ENCODE results near the gene SPEN. TPM values are rescaled to one million over a fixed set of nuclear protein-coding genes. Genes with fewer than 3 reads are reported as not detected.
A peak's percentile ranks its signal among the peaks of the same experiment; 100 is the strongest.

The SPEN gene
- total RNA-seq, 1 experiment from 2014 or later: 44.2 TPM

DNA sequence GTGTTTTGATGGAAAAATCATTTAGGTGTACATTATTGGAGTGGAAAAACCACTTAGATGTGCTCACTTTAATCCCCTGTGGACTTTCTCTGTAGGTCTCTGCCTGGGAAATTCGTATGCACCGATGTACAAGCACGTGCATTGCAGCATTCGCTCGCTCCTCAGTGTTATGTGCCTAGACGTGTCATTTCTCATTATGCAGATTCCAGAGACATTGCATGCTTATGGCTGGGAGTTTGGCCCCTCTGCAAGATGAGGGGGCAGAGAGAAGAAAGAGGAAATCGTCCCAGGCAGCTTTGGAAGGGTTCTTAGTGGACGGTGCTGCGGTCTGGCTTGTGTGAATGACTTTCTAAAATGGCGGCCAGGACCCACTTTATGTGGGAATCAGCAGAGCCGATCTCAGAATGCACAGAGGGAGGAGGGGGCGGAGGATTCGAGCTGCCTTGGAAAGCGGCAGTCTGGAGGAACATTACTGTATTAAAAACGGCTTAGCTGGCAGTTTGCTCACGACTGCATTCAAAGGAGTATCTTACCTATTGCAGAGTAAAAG lies 2.3 kb downstream of the SPEN start:
- H3K27ac Mint-ChIP-seq (ENCODE audit: low read depth, unreplicated experiment): peak overlapping the region; percentile 97
- peak; percentile 73 for DNase-seq (ENCODE audit: unreplicated experiment)
- H3K36me3 Mint-ChIP-seq (ENCODE audit: insufficient read depth, unreplicated experiment): peaks cover 6% of the 10 kb centered on the region
- ChIA-PET CTCF (interaction anchor here (0.6 to 1.2 kb wide), 4 partner anchors 12 to 514 kb away, joined by 3 to 4 read pairs (median 3); no protein-coding TSS in a partner anchor), POLR2A (interaction anchor here (0.6 to 9.0 kb wide), 46 partner anchors 8 to 1054 kb away, joined by 3 to 283 read pairs (median 6); partner anchors contain the start of genes CPLANE2, DDI2 and ZBTB17)
- H3K4me1 Mint-ChIP-seq (ENCODE audit: insufficient read depth, unreplicated experiment): peaks cover 23% of the 10 kb centered on the region
- no peaks in the 10 kb centered on the region for H3K27me3 Mint-ChIP-seq (ENCODE audit: insufficient read depth, unreplicated experiment)
- H3K4me3 Mint-ChIP-seq (ENCODE audit: unreplicated experiment): peak overlapping the region; percentile 82
- BruUV-seq (replicated peaks): no TSS peak
- TF ChIP-seq, protein P1, sequence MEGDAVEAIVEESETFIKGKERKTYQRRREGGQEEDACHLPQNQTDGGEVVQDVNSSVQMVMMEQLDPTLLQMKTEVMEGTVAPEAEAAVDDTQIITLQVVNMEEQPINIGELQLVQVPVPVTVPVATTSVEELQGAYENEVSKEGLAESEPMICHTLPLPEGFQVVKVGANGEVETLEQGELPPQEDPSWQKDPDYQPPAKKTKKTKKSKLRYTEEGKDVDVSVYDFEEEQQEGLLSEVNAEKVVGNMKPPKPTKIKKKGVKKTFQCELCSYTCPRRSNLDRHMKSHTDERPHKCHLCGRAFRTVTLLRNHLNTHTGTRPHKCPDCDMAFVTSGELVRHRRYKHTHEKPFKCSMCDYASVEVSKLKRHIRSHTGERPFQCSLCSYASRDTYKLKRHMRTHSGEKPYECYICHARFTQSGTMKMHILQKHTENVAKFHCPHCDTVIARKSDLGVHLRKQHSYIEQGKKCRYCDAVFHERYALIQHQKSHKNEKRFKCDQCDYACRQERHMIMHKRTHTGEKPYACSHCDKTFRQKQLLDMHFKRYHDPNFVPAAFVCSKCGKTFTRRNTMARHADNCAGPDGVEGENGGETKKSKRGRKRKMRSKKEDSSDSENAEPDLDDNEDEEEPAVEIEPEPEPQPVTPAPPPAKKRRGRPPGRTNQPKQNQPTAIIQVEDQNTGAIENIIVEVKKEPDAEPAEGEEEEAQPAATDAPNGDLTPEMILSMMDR (IDR thresholded peaks at IDR 0.05; ENCODE audit: unreplicated experiment): no peak
- intact Hi-C loops (cut with micrococcal nuclease): loop anchor here (1.0 to 5.0 kb wide), 5 partner anchors 35 to 99 kb away; no protein-coding TSS in a partner anchor
- H3K9me3 Mint-ChIP-seq (ENCODE audit: unreplicated experiment): no peaks in the 10 kb centered on the region

DNA sequence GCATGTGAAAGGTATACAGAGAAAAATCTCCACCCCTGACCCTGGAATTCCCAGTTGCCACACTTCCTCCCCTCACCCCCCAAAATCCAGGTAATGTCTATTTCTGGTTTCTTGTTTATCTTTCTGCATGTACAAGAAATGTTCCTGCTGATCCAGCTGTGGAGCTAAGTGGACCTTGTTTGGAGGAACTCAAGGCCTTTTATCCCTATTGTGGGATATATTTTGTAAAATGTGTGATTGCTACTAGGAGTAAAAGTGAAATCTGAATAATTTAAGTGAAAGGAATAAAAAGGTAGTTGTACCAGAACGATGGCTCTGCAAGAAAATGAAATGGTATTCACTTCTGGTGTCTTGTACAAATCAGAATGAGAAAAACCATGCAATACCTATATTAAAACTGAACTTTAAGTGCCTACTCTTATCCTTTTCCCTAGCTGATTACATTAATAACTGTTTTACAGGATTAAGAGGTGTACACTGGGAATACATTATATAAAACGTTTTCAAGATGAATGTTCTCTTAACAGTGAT lies 3.0 kb downstream of the SPEN start:
- Mint-ChIP-seq H3K27ac (ENCODE audit: low read depth, unreplicated experiment) (peak overlapping the region; percentile 97), H3K27me3 (ENCODE audit: insufficient read depth, unreplicated experiment) (no peaks in the 10 kb centered on the region), H3K4me1 (ENCODE audit: insufficient read depth, unreplicated experiment) (peaks cover 23% of the 10 kb centered on the region), H3K4me3 (ENCODE audit: unreplicated experiment) (peak overlapping the region; percentile 82), H3K36me3 (ENCODE audit: insufficient read depth, unreplicated experiment) (peaks cover 6% of the 10 kb centered on the region), H3K9me3 (ENCODE audit: unreplicated experiment) (no peaks in the 10 kb centered on the region)
- intact Hi-C loops (cut with micrococcal nuclease): loop anchor here (2.0 kb wide), 1 partner anchor 98 kb away; no protein-coding TSS in a partner anchor
- CTCF ChIA-PET: interaction anchor here (0.7 to 1.2 kb wide), 2 partner anchors 11 to 29 kb away, joined by 3 to 4 read pairs; no protein-coding TSS in a partner anchor
- POLR2A ChIA-PET: interaction anchor here (0.6 to 9.0 kb wide), 31 partner anchors 9 to 1053 kb away, joined by 3 to 283 read pairs (median 6); partner anchors contain the start of genes CPLANE2 and ZBTB17
- DNase-seq (ENCODE audit: unreplicated experiment): peak; percentile 49
- TF ChIP-seq, protein P1 (IDR thresholded peaks at IDR 0.05; ENCODE audit: unreplicated experiment): no peak
- no TSS peak for BruUV-seq (replicated peaks)

DNA sequence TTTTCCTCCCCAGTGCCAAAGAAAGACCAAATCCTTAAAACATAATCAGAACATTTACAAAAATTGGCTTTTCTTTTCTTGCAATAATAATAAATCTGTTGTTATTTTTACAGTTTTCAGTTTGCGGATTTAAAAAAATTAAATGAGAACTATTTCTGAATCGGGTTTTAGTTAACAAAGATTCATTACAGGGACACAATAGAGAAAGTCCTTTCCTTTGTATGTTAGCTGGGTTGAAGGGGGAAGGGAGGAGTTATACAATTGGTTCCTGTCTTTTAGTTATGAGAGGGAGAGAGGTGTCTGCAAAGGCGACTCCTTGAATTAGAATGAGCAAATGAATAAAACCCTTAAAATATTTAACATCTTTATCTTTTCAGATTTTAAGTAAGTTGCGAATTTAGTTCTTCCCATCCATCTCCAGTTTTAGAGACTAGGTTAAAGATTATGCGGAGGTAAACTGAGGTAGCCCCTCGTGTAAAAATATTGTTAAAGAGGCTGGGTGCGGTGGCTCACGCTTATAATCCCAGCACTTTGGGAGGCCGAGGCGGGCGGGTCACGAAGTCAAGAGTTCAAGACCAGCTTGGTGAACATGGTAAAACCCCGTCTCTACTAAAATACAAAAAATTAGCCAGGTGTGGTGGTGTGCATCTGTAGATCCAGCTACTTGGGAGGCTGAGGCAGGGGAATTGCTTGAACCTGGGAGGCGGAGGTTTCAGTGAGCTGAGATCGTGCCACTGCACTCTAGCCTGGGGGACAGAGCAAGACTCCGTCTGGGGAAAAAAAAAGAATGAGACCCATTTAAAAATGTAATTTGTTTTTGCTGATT lies 3.9 kb downstream of the SPEN start:
- Mint-ChIP-seq H3K36me3 (ENCODE audit: insufficient read depth, unreplicated experiment) (peaks cover 6% of the 10 kb centered on the region), H3K4me3 (ENCODE audit: unreplicated experiment) (peak overlapping the region; percentile 82), H3K27me3 (ENCODE audit: insufficient read depth, unreplicated experiment) (no peaks in the 10 kb centered on the region), H3K4me1 (ENCODE audit: insufficient read depth, unreplicated experiment) (peaks cover 23% of the 10 kb centered on the region), H3K9me3 (ENCODE audit: unreplicated experiment) (no peaks in the 10 kb centered on the region), H3K27ac (ENCODE audit: low read depth, unreplicated experiment) (peak overlapping the region; percentile 97)
- DNase-seq (ENCODE audit: unreplicated experiment): peak; percentile 21
- TF ChIP-seq, protein P1 (IDR thresholded peaks at IDR 0.05; ENCODE audit: unreplicated experiment): no peak
- POLR2A ChIA-PET: interaction anchor here (0.6 to 9.0 kb wide), 23 partner anchors 10 to 132 kb away, joined by 3 to 283 read pairs (median 6); no protein-coding TSS in a partner anchor
- intact Hi-C loops (cut with micrococcal nuclease): loop anchor here (2.0 kb wide), 1 partner anchor 97 kb away; no protein-coding TSS in a partner anchor
- BruUV-seq (replicated peaks): no TSS peak
- CTCF ChIA-PET: interaction anchor here (0.5 to 1.8 kb wide), 4 partner anchors 15 to 107 kb away, joined by 3 to 7 read pairs (median 5); no protein-coding TSS in a partner anchor

Measured in MCF 10A (cell line).